GM12878 (cell line): ENCODE measurements around the gene DNAH8. TPM values are rescaled to one million over a fixed set of nuclear protein-coding genes. Genes with fewer than 3 reads are reported as not detected.
A peak's percentile ranks its signal among the peaks of the same experiment; 100 is the strongest.

Source experiments
- ATAC-seq: fragments of 200-7000 bp; cut with Tn5 transposase; 3 replicates; pipeline ENCODE4 v1.9.1; 2020; ENCODE audit warnings: mild to moderate bottlenecking, moderate library complexity
- BruUV-seq: library from RNA; stranded (reverse); fragments of 400-500 nt; replicated peaks from 2 replicates; lab custom pipeline; 2021; lab: Mats Ljungman, UMichigan
- CTCF ChIA-PET: fragments of 300-600 bp; sonication (Branson Sonifier 250); formaldehyde crosslinking; extraction: SDS; loops from one replicate; lab custom pipeline; 2021; ENCODE audit warnings: inconsistent platforms; lab: Yijun Ruan, JAX
- POLR2A ChIA-PET: fragments of 350-600 bp; formaldehyde crosslinking; extraction: SDS; loops from one replicate; lab custom pipeline; 2021; ENCODE audit warnings: inconsistent platforms; lab: Charles Lee
- RAD21 ChIA-PET: fragments of 300-600 bp; sonication (Branson Sonifier 250); formaldehyde crosslinking; loops from one replicate; lab custom pipeline; 2023; ENCODE audit warnings: antibody characterized with exemption; ENCODE audit not compliant: unreplicated experiment; lab: Charles Lee
- SMC1A ChIA-PET: fragments of 300-600 bp; sonication (Branson Sonifier 250); formaldehyde crosslinking; loops from one replicate; lab custom pipeline; 2023; ENCODE audit not compliant: unreplicated experiment, uncharacterized antibody; lab: Charles Lee
- DNase-seq: peaks from one replicate; pipeline ENCODE4 v3.0.0-alpha.2; 2011; ENCODE audit warnings: low read depth, low spot score
- FAIRE-seq: peaks from 3 replicates; lab custom pipeline; 2011; peaks lifted over from hg19 to GRCh38; lab: Jason Lieb, UNC
- H2AFZ ChIP-seq: 2 replicates; pipeline ENCODE4 v1.6.0; 2011; ENCODE audit warnings: low read depth, low read length, control low read depth; ENCODE audit not compliant: control insufficient read depth
- H3K27ac ChIP-seq: 2 replicates; pipeline ENCODE4 v1.5.1; 2011; ENCODE audit warnings: control low read depth; ENCODE audit not compliant: control insufficient read depth, insufficient read depth
- H3K27me3 ChIP-seq, 2 experiments: replicated peaks in 1 of 2; 2 replicates each; pipeline versions ENCODE4 v1.6.0 to v1.6.1; 2011; ENCODE audit warnings: low read length in 1 of 2; ENCODE audit not compliant: control insufficient read depth in 2 of 2, insufficient read depth in 2 of 2
- H3K36me3 ChIP-seq, 2 experiments: 2 replicates each; pipeline ENCODE4 v1.5.1; 2011; ENCODE audit warnings: low read length in 1 of 2; ENCODE audit not compliant: control insufficient read depth in 2 of 2, insufficient read depth in 2 of 2
- H3K4me1 ChIP-seq: 2 replicates; pipeline ENCODE4 v1.6.1; 2011; ENCODE audit warnings: mild to moderate bottlenecking, low read length, moderate library complexity, mixed read lengths; ENCODE audit not compliant: control insufficient read depth, insufficient read depth
- H3K4me2 ChIP-seq: 2 replicates; pipeline ENCODE4 v1.6.0; 2011; ENCODE audit warnings: control low read depth; ENCODE audit not compliant: control insufficient read depth, insufficient read depth
- H3K4me3 ChIP-seq: fragments of 200-600 bp; sonication (generic); 2 replicates; pipeline ENCODE4 v1.5.1; 2016
- H3K79me2 ChIP-seq: 2 replicates; pipeline ENCODE4 v1.6.0; 2011; ENCODE audit warnings: low read length; ENCODE audit not compliant: control insufficient read depth, insufficient read depth
- H3K9ac ChIP-seq: 2 replicates; pipeline ENCODE4 v1.8.0; 2011; ENCODE audit warnings: low read length, control low read depth, mixed read lengths; ENCODE audit not compliant: control insufficient read depth, insufficient read depth
- H3K9me3 ChIP-seq: replicated peaks from 3 replicates; pipeline ENCODE4 v1.5.1; 2011; ENCODE audit warnings: mild to moderate bottlenecking, low read length; ENCODE audit not compliant: control insufficient read depth, insufficient read depth
- H4K20me1 ChIP-seq: 2 replicates; pipeline ENCODE4 v1.6.0; 2011; ENCODE audit not compliant: control insufficient read depth, insufficient read depth
- CBX5 ChIP-seq: sonication (generic); IDR thresholded peaks from 2 replicates; pipeline ENCODE4 v1.6.1; 2016; ENCODE audit warnings: low read depth, moderate library complexity, mild to moderate bottlenecking, inconsistent platforms
- IRF4 ChIP-seq: IDR thresholded peaks from 2 replicates; pipeline ENCODE4 v1.6.1; 2011; ENCODE audit warnings: low read depth, low read length
- NR2C2 ChIP-seq: IDR thresholded peaks from 2 replicates; pipeline ENCODE4 v1.6.1; 2011; ENCODE audit warnings: borderline replicate concordance, low read depth; ENCODE audit not compliant: control insufficient read depth, insufficient read length
- NRF1 ChIP-seq: conservative IDR thresholded peaks from 2 replicates; pipeline ENCODE4 v1.6.1; 2011; ENCODE audit warnings: mild to moderate bottlenecking, low read depth, low read length, improper control_type of control experiment
- SIX5 ChIP-seq: IDR thresholded peaks from 2 replicates; pipeline ENCODE4 v1.6.1; 2011; ENCODE audit warnings: mild to moderate bottlenecking, low read depth, low read length, moderate library complexity; ENCODE audit not compliant: severe bottlenecking
- SREBF1 ChIP-seq: IDR thresholded peaks from 2 replicates; pipeline ENCODE4 v1.6.1; 2012; ENCODE audit warnings: mild to moderate bottlenecking, low read length
- WRNIP1 ChIP-seq: IDR thresholded peaks from 2 replicates; pipeline ENCODE4 v1.6.1; 2011; ENCODE audit warnings: low read depth, low read length, improper control_type of control experiment, borderline replicate concordance
- YBX1 ChIP-seq: fragments of 450-650 bp; IDR thresholded peaks from 2 replicates; pipeline ENCODE4 v1.6.1; 2016; ENCODE audit warnings: antibody characterized with exemption
- WGBS: methylation state at CpG from one replicate; pipeline ENCODE4 v1.1.6; 2016; ENCODE audit warnings: low lambda C conversion rate; ENCODE audit not compliant: insufficient replicate concordance, insufficient coverage; ENCODE audit errors: missing lambda C conversion rate; 5-methylcytosine and 5-hydroxymethylcytosine counted together
- in situ Hi-C: fragments of 300-500 bp; cut with MboI; formaldehyde crosslinking; loops from 9 replicates; pipeline ENCODE4 v1.14.3; 2018; ENCODE audit warnings: mixed read lengths
- intact Hi-C: fragments of 100-400 bp; cut with micrococcal nuclease; formaldehyde crosslinking; loops from one replicate; pipeline ENCODE4 v1.14.2; 2022; ENCODE audit not compliant: unreplicated experiment
- polyA plus RNA-seq, 11 experiments: library from polyadenylated mRNA; depleted of rRNA in 4 of 11; unstranded in 6 of 11; stranded (reverse) in 5 of 11; fragments of >200 nt; fragmentation: Nextera tagmentation in 4 of 11; fragmentation: Illumina TruSeq in 1 of 11; extraction: Ambion mirVana in 4 of 11; extraction: Trizol in 1 of 11; gene quantifications; 1 replicate in 1 of 11; 2 replicates in 10 of 11; pipeline versions ENCODE4 v1.2.1 to v1.2.3, GENCODE V29; 2011 to 2016; ENCODE audit warnings: inconsistent platforms in 2 of 11, missing spikeins in 2 of 11, low read depth in 1 of 11
- total RNA-seq, 4 experiments: library from RNA; depleted of rRNA in 3 of 4; stranded (reverse); fragments of >200 nt in 3 of 4; fragmentation: Illumina TruSeq in 1 of 4; extraction: Trizol in 1 of 4; gene quantifications; 2 replicates each; pipeline versions ENCODE4 v1.2.1 to v1.2.3, GENCODE V29; 2013 to 2021
- TF ChIP-seq, protein P1 (sequence below): fragments of 450-650 bp; IDR thresholded peaks from 2 replicates; pipeline ENCODE4 v1.6.1; 2017; ENCODE audit warnings: mild to moderate bottlenecking, moderate library complexity

DNAH8 gene
- total and polyA plus RNA-seq, 10 of the 15 experiments (the other 5 are each of a cell fraction or from before 2014, with no cell fraction given), result 0.02 to 0.34 (median 0.10) TPM; not detected in 3

DNA sequence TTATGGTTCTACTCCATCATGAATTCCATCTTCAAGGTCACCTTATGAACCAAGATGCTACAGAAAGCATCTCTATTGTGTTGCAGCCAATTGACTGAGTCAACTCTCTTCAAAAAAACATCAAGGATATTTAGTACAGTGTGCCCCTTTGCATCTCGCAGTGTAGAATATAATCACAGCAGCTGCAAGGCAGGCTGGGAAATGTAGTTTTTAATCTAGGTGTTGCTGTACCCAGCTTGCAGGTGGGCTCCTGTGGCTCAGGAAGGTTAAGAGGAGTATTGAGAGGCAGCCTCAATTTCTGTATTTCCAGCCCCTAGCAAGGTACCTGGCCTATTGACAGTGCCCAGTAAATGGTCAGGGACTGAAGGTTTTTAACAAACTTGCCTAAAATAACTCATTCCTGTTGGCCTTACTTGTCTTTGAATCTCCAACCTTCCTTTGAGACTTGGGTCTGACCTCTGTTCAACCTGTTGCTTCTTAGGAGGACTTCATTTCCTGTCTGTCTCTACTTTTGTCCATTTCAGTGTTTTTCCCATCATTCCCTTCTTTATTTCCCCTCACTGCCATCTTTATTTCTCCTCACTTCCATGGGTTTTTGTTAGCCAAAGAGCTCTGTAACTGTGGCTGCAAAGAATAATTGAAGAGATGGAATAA, 150.5 kb downstream of the DNAH8 start:
- in situ Hi-C loops, result no loop called here
- CTCF ChIA-PET, result interaction anchor here (1.7 kb wide), 1 partner anchor 9 kb away, joined by 4 read pairs; no protein-coding TSS in a partner anchor

GRCh38 chr6:38867726-38868125, 152.6 kb downstream of the DNAH8 start:
- ATAC-seq (no peak), FAIRE-seq (no peak), DNase-seq (no peak)
- POLR2A ChIA-PET, result no interaction called here
- Histone ChIP-seq H3K36me3 (no peaks in the 10 kb centered on the region), H3K4me3 (no peak overlapping the region), H3K9me3 (no peaks in the 10 kb centered on the region), H3K79me2 (no peaks in the 10 kb centered on the region), H3K9ac (no peak overlapping the region), H3K27ac (no peak overlapping the region), H3K27me3 (no peaks in the 10 kb centered on the region), H3K4me1 (no peaks in the 10 kb centered on the region), H2AFZ (no peak overlapping the region), H4K20me1 (no peaks in the 10 kb centered on the region), H3K4me2 (no peak overlapping the region)
- intact Hi-C loops, result no loop called here
- RAD21 ChIA-PET, result interaction anchor here (0.7 kb wide), 1 partner anchor 1577 kb away, joined by 3 read pairs; no protein-coding TSS in a partner anchor
- BruUV-seq, result no TSS peak
- WGBS, result 78% methylated on average over 2 of the region's 2 CpGs
- in situ Hi-C loops, result no loop called here
- CTCF ChIA-PET, result interaction anchor here (0.6 to 1.2 kb wide), 3 partner anchors 40 to 443 kb away, joined by 3 to 4 read pairs (median 3); no protein-coding TSS in a partner anchor
- SMC1A ChIA-PET, result no interaction called here
- TF ChIP-seq NR2C2, result no peak
- no peak for TF ChIP-seq IRF4
- TF ChIP-seq, protein P1, sequence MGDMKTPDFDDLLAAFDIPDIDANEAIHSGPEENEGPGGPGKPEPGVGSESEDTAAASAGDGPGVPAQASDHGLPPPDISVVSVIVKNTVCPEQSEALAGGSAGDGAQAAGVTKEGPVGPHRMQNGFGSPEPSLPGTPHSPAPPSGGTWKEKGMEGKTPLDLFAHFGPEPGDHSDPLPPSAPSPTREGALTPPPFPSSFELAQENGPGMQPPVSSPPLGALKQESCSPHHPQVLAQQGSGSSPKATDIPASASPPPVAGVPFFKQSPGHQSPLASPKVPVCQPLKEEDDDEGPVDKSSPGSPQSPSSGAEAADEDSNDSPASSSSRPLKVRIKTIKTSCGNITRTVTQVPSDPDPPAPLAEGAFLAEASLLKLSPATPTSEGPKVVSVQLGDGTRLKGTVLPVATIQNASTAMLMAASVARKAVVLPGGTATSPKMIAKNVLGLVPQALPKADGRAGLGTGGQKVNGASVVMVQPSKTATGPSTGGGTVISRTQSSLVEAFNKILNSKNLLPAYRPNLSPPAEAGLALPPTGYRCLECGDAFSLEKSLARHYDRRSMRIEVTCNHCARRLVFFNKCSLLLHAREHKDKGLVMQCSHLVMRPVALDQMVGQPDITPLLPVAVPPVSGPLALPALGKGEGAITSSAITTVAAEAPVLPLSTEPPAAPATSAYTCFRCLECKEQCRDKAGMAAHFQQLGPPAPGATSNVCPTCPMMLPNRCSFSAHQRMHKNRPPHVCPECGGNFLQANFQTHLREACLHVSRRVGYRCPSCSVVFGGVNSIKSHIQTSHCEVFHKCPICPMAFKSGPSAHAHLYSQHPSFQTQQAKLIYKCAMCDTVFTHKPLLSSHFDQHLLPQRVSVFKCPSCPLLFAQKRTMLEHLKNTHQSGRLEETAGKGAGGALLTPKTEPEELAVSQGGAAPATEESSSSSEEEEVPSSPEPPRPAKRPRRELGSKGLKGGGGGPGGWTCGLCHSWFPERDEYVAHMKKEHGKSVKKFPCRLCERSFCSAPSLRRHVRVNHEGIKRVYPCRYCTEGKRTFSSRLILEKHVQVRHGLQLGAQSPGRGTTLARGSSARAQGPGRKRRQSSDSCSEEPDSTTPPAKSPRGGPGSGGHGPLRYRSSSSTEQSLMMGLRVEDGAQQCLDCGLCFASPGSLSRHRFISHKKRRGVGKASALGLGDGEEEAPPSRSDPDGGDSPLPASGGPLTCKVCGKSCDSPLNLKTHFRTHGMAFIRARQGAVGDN, result no peak
- no peak for TF ChIP-seq CBX5
- TF ChIP-seq SREBF1, result no peak
- no peak for TF ChIP-seq WRNIP1
- TF ChIP-seq YBX1, result no peak

More for the DNA sequence above, 150.5 kb downstream of the DNAH8 start:
- no peak for ATAC-seq
- Histone ChIP-seq H3K4me2 (no peak overlapping the region), H2AFZ (no peak overlapping the region), H3K9ac (no peak overlapping the region), H3K9me3 (no peaks in the 10 kb centered on the region), H3K27ac (no peak overlapping the region), H3K27me3 (no peaks in the 10 kb centered on the region), H3K4me1 (no peaks in the 10 kb centered on the region), H3K36me3 (no peaks in the 10 kb centered on the region), H3K4me3 (no peak overlapping the region), H4K20me1 (no peaks in the 10 kb centered on the region), H3K79me2 (no peaks in the 10 kb centered on the region)
- ChIA-PET SMC1A (interaction anchor here (0.6 kb wide), 1 partner anchor 27 kb away, joined by 3 read pairs; no protein-coding TSS in a partner anchor), RAD21 (no interaction called here), POLR2A (no interaction called here)
- no peak for DNase-seq
- WGBS, result 50% methylated on average over 1 of the region's 1 CpG
- intact Hi-C loops, result no loop called here
- no TSS peak for BruUV-seq
- TF ChIP-seq SIX5 (peak; percentile 40), NRF1 (no peak)
- TF ChIP-seq, all 136 proteins: peak for 1
- no peak for FAIRE-seq
